HG03432 (cell line): ENCODE measurements around the gene KLK15.

Experiments used
- ATAC-seq: cut with Tn5 transposase; IDR thresholded peaks from one replicate; pipeline ENCODE4 v1.9.1; 2021; ENCODE audit warnings: mild to moderate bottlenecking, moderate library complexity; ENCODE audit not compliant: unreplicated experiment

Gene KLK15

GRCh38 chr19:50833117-50833801, at the start of gene KLK15:
Gene KLK15 (minus strand): TSS chr19:50833574. CDS start chr19:50831492, 2,082 bp downstream.
- ATAC-seq: no peak

- no peak for ATAC-seq
Observed at GRCh38 chr19:50882188-50882587, 48.8 kb upstream of the KLK15 start.

DNA sequence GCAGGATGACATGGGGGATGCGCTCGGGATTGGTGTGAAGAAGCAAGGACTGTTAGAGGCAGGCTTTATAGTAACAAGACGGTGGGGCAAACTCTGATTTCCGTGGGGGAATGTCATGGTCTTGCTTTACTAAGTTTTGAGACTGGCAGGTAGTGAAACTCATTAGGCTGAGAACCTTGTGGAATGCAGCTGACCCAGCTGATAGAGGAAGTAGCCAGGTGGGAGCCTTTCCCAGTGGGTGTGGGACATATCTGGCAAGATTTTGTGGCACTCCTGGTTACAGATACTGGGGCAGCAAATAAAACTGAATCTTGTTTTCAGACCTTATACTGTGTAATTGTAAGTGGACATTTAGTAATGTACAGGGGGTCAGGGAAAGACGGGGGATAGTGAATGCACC, 46.9 kb upstream of the KLK15 start:
- ATAC-seq: no peak

DNA sequence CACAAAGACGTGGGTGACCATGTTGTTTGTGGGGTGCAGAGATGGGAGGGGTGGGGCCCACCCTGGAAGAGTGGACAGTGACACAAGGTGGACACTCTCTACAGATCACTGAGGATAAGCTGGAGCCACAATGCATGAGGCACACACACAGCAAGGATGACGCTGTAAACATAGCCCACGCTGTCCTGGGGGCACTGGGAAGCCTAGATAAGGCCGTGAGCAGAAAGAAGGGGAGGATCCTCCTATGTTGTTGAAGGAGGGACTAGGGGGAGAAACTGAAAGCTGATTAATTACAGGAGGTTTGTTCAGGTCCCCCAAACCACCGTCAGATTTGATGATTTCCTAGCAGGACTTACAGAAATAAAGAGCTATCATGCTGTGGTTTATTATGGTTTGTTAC, 45.5 kb upstream of the KLK15 start:
- ATAC-seq: no peak

GRCh38 chr19:50877338-50877737, 44.0 kb upstream of the KLK15 start:
- ATAC-seq: no peak

DNA sequence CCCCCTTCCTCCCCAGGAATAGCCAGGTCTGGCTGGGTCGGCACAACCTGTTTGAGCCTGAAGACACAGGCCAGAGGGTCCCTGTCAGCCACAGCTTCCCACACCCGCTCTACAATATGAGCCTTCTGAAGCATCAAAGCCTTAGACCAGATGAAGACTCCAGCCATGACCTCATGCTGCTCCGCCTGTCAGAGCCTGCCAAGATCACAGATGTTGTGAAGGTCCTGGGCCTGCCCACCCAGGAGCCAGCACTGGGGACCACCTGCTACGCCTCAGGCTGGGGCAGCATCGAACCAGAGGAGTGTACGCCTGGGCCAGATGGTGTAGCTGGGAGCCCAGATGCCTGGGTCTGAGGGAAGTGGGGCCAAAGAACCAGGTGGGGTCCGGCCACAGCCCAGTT, 43.1 kb upstream of the KLK15 start:
- ATAC-seq: no peak

GRCh38 chr19:50875795-50876422, 42.5 kb upstream of the KLK15 start:
- no peak for ATAC-seq

DNA sequence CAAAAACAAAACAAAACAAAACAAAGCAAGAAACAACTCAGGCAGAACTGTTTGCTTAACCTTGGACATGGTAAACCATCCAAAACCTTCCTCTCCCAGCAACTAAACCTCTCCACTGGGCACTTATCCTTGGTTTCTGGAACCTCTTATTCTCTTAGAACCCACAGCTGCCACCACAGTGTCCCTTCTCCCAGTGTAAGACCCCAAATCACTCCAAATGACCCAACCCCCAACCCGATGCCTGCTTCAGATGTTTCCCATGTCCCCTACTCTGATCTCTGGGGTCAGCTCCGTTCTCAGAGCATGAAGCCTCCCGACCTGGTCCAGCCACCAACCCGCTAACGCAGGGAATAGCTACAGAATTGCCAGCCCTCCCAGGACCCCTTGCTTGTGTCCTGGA, 40.8 kb upstream of the KLK15 start:
- ATAC-seq: no peak

DNA sequence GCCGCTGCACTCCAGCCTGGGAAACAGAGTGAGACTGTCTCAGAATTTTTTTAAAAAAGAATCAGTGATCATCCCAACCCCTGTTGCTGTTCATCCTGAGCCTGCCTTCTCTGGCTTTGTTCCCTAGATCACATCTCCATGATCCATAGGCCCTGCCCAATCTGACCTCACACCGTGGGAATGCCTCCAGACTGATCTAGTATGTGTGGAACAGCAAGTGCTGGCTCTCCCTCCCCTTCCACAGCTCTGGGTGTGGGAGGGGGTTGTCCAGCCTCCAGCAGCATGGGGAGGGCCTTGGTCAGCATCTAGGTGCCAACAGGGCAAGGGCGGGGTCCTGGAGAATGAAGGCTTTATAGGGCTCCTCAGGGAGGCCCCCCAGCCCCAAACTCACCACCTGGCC, 39.7 kb upstream of the KLK15 start, which contains the start of gene KLK2:
Gene KLK2, plus strand, starts transcription at position 384 of the 400 bp plus-strand sequence. CDS start 35 bp downstream, outside the sequence.
- no peak for ATAC-seq

GRCh38 chr19:50870417-50871089, 37.2 kb upstream of the KLK15 start:
- no peak for ATAC-seq

GRCh38 chr19:50869479-50869878, 36.1 kb upstream of the KLK15 start:
- no peak for ATAC-seq

GRCh38 chr19:50861496-50862286, 28.3 kb upstream of the KLK15 start:
- ATAC-seq: no peak

DNA sequence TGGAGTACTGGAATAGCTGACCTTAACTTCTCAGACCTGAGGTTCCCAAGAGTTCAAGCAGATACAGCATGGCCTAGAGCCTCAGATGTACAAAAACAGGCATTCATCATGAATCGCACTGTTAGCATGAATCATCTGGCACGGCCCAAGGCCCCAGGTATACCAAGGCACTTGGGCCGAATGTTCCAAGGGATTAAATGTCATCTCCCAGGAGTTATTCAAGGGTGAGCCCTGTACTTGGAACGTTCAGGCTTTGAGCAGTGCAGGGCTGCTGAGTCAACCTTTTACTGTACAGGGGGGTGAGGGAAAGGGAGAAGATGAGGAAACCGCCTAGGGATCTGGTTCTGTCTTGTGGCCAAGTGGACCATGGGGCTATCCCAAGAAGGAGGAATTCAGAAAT, 27.6 kb upstream of the KLK15 start:
- ATAC-seq: no peak

DNA sequence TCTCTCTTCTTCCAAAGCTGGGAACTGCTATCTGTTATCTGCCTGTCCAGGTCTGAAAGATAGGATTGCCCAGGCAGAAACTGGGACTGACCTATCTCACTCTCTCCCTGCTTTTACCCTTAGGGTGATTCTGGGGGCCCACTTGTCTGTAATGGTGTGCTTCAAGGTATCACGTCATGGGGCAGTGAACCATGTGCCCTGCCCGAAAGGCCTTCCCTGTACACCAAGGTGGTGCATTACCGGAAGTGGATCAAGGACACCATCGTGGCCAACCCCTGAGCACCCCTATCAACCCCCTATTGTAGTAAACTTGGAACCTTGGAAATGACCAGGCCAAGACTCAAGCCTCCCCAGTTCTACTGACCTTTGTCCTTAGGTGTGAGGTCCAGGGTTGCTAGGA, 26.5 kb upstream of the KLK15 start:
- ATAC-seq: no peak

- ATAC-seq: no peak
Observed at GRCh38 chr19:50858886-50859285, 25.5 kb upstream of the KLK15 start.

DNA sequence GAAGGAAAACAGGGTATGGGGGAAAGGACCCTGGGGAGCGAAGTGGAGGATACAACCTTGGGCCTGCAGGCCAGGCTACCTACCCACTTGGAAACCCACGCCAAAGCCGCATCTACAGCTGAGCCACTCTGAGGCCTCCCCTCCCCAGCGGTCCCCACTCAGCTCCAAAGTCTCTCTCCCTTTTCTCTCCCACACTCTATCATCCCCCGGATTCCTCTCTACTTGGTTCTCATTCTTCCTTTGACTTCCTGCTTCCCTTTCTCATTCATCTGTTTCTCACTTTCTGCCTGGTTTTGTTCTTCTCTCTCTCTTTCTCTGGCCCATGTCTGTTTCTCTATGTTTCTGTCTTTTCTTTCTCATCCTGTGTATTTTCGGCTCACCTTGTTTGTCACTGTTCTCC, 24.0 kb upstream of the KLK15 start:
- ATAC-seq: no peak

- ATAC-seq: no peak
Observed at GRCh38 chr19:50854636-50855410, 21.4 kb upstream of the KLK15 start, which contains the start of gene KLK3. Gene KLK3 (plus strand): TSS chr19:50854915. CDS start chr19:50854956, 41 bp downstream.

GRCh38 chr19:50851620-50852019, 18.2 kb upstream of the KLK15 start:
- ATAC-seq: no peak

- no peak for ATAC-seq
Observed at GRCh38 chr19:50850738-50851137, 17.4 kb upstream of the KLK15 start.

- no peak for ATAC-seq
Observed at GRCh38 chr19:50844296-50844935, 11.0 kb upstream of the KLK15 start.
